Stomach smooth muscle (tissue), 2 donors: ENCODE measurements around the gene LMOD3.

ENCODE experiments used
- H3K27ac ChIP-seq: one replicate; pipeline ENCODE4 v1.7.0; 2013; ENCODE audit warnings: mild to moderate bottlenecking, low read length, inconsistent platforms
- H3K27me3 ChIP-seq, 2 donors: one replicate each; pipeline ENCODE4 v1.7.0; 2013; ENCODE audit warnings: low read length in 2 of 2; ENCODE audit not compliant: insufficient read depth in 2 of 2, control insufficient read depth in 1 of 2
- H3K36me3 ChIP-seq, 2 donors: one replicate each; pipeline ENCODE4 v1.7.0; 2013; ENCODE audit warnings: low read length in 2 of 2; ENCODE audit not compliant: control insufficient read depth in 2 of 2, insufficient read depth in 2 of 2
- H3K4me1 ChIP-seq: one replicate; pipeline ENCODE4 v1.7.0; 2013; ENCODE audit warnings: low read length; ENCODE audit not compliant: control insufficient read depth, insufficient read depth
- H3K4me3 ChIP-seq, 2 donors: one replicate each; pipeline ENCODE4 v1.7.0; 2013; ENCODE audit warnings: low read length in 2 of 2
- H3K9ac ChIP-seq, 2 donors: one replicate each; pipeline ENCODE4 v1.7.0; 2013; ENCODE audit warnings: low read length in 2 of 2, mild to moderate bottlenecking in 1 of 2
- H3K9me3 ChIP-seq, 2 donors: one replicate each; pipeline ENCODE4 v1.7.0; 2013; ENCODE audit warnings: low read length in 2 of 2; ENCODE audit not compliant: control insufficient read depth in 2 of 2
- donor health status: healthy.
- donor health status: Pancreatic carcinoma.

LMOD3 gene

GRCh38 chr3:69126216-69126615 is 3.8 kb upstream of the LMOD3 start:
- H3K9me3 ChIP-seq = no peaks in the 10 kb centered on the region
- no peaks in the 10 kb centered on the region for H3K27me3 ChIP-seq
- peaks cover 6% of the 10 kb centered on the region for H3K4me1 ChIP-seq
- no peaks in the 10 kb centered on the region for H3K36me3 ChIP-seq
- no peak overlapping the region for H3K4me3 ChIP-seq
- no peak overlapping the region for H3K27ac ChIP-seq
- no peak overlapping the region for H3K9ac ChIP-seq

DNA sequence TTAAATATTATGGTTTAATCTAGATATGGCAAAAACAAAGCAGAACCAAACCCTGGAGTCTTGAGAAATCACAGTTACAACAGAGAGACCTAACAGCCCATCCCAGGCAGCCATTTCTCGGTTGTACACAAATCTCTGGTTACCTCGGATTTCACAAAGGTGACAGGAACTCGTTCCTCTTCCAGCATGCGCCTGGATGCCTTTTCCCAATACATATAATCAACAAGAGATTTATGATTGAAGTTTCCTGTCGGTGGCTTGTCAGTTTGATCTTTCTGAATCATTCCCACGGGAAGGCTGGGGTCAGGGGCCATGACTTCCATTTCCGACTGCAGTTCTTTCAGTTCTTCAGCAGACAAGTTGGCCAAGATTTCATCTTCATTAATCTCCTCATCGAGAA is 445 bp downstream of the LMOD3 start:
- H3K9ac ChIP-seq = peak overlapping the region; percentile 7 to 46
- no peaks in the 10 kb centered on the region for H3K9me3 ChIP-seq
- peaks cover 6% of the 10 kb centered on the region for H3K4me1 ChIP-seq
- no peaks in the 10 kb centered on the region for H3K36me3 ChIP-seq
- H3K27ac ChIP-seq = no peak overlapping the region
- no peaks in the 10 kb centered on the region for H3K27me3 ChIP-seq
- peak overlapping the region; percentile 34 to 66 for H3K4me3 ChIP-seq

DNA sequence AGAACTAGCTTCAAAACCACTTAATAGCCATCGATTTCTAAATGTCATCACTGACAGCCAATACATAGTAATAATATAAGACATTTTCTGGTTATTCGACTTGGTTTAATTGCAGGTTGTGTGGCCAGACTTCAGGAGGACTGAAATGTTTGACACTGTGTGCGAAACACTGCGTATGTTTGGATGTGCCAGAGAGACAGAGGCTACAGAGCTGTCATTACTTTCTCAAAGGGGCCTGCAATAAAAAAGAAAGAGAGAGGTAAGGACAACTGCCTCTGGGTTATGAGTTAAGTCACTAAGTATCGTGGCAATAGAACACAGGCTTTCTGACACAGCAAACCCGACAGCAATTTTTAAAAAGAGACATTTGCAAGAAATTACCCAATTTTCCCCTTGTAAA is 882 bp downstream of the LMOD3 start:
- Histone ChIP-seq H3K9ac (peak overlapping the region in 1 of 2 donors; percentile 10), H3K9me3 (no peaks in the 10 kb centered on the region), H3K27ac (no peak overlapping the region), H3K4me3 (peak overlapping the region; percentile 34 to 66), H3K4me1 (peaks cover 6% of the 10 kb centered on the region), H3K36me3 (no peaks in the 10 kb centered on the region), H3K27me3 (no peaks in the 10 kb centered on the region)

DNA sequence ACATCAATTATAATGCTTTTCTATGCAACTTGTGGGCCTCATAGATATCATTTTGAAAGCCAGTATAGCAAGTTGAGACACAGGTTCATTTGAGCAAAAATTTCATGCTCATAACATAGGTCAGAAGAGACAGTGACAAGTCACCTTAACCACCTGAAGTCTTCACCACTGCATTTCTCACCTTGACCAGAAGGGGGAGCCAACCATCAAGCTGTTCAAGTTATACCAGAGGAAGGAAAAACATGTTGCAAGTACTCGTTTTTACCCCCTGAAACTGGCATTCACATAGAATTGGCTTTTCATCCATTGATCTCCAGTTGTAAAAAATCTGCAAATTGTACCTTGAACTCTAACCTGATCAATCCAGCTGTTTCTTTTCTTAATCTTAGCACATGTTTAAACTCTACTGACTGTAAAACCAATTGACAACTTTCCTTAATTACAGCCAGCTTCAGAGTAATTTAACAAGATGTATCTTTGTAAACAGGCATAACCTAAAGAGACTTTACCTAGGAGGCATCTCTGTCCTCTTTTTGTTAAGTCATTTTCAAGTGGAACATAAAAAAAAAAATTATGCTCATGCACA is 1.4 kb downstream of the LMOD3 start:
- H3K4me3 ChIP-seq = peak overlapping the region; percentile 34 to 66
- H3K27ac ChIP-seq = no peak overlapping the region
- H3K4me1 ChIP-seq = peaks cover 6% of the 10 kb centered on the region
- no peaks in the 10 kb centered on the region for H3K9me3 ChIP-seq
- H3K9ac ChIP-seq = peak overlapping the region in 1 of 2 donors; percentile 10
- H3K27me3 ChIP-seq = no peaks in the 10 kb centered on the region
- no peaks in the 10 kb centered on the region for H3K36me3 ChIP-seq

DNA sequence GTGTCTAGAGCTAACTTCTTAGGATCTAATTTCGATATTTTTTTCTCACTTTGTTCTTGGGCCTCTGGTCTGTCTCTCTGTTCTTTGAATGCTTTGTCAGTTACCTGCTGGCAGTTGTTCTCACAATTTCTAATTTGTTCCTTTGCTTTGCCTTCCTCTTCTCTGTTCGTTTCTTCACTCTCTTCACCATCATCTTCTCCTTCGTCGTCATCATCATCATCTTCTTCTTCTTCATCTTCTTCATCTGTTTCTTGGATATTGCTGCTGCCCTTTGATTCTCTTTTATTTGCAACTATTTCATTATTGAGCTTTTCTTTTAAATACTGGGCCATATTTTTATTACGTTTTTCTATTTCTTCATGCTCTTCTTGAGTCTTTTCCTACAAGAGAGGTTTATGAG is 2.7 kb downstream of the LMOD3 start:
- Histone ChIP-seq H3K9me3 (no peaks in the 10 kb centered on the region), H3K36me3 (no peaks in the 10 kb centered on the region), H3K4me1 (peaks cover 6% of the 10 kb centered on the region), H3K27ac (no peak overlapping the region), H3K4me3 (no peak overlapping the region), H3K9ac (no peak overlapping the region), H3K27me3 (no peaks in the 10 kb centered on the region)

- peaks cover 6% of the 10 kb centered on the region for H3K4me1 ChIP-seq
- no peaks in the 10 kb centered on the region for H3K27me3 ChIP-seq
- H3K27ac ChIP-seq = no peak overlapping the region
- no peak overlapping the region for H3K9ac ChIP-seq
- H3K9me3 ChIP-seq = no peaks in the 10 kb centered on the region
- no peak overlapping the region for H3K4me3 ChIP-seq
- no peaks in the 10 kb centered on the region for H3K36me3 ChIP-seq
Measured at GRCh38 chr3:69119138-69119537, 3.3 kb downstream of the LMOD3 start.

GRCh38 chr3:69118555-69118954 is 3.8 kb downstream of the LMOD3 start:
- H3K36me3 ChIP-seq = no peaks in the 10 kb centered on the region
- no peak overlapping the region for H3K9ac ChIP-seq
- peaks cover 6% of the 10 kb centered on the region for H3K4me1 ChIP-seq
- no peaks in the 10 kb centered on the region for H3K9me3 ChIP-seq
- H3K4me3 ChIP-seq = no peak overlapping the region
- H3K27ac ChIP-seq = no peak overlapping the region
- no peaks in the 10 kb centered on the region for H3K27me3 ChIP-seq

DNA sequence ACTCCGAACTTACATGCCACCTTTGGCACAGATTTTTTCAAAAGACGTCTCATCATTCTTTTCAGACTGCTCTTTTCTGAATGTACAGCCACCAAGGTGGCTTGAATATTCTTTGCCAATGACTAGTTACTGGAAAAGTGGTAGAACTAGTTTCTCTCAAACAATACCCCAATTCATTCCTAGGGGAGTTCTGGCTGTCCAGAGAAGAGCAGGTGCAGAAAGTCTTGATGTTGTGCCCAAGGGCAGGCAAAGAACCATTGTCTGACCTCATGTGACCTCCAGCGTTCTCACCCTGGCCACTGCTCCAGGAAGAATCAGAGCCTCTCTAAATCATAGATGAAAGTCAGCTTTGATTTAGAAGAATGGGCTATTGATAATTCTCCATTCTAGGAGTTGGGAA is 5.5 kb downstream of the LMOD3 start:
- H3K9me3 ChIP-seq = no peaks in the 10 kb centered on the region
- H3K27ac ChIP-seq = no peak overlapping the region
- H3K4me3 ChIP-seq = no peak overlapping the region
- H3K27me3 ChIP-seq = no peaks in the 10 kb centered on the region
- H3K36me3 ChIP-seq = no peaks in the 10 kb centered on the region
- H3K9ac ChIP-seq = no peak overlapping the region
- H3K4me1 ChIP-seq = no peaks in the 10 kb centered on the region

- no peak overlapping the region for H3K9ac ChIP-seq
- no peaks in the 10 kb centered on the region for H3K27me3 ChIP-seq
- no peaks in the 10 kb centered on the region for H3K4me1 ChIP-seq
- H3K27ac ChIP-seq = no peak overlapping the region
- H3K9me3 ChIP-seq = no peaks in the 10 kb centered on the region
- H3K4me3 ChIP-seq = no peak overlapping the region
- H3K36me3 ChIP-seq = no peaks in the 10 kb centered on the region
Measured at GRCh38 chr3:69116162-69116561, 6.2 kb downstream of the LMOD3 start.

- no peaks in the 10 kb centered on the region for H3K27me3 ChIP-seq
- no peak overlapping the region for H3K9ac ChIP-seq
Measured at GRCh38 chr3:69115731-69116130, 6.7 kb downstream of the LMOD3 start.

DNA sequence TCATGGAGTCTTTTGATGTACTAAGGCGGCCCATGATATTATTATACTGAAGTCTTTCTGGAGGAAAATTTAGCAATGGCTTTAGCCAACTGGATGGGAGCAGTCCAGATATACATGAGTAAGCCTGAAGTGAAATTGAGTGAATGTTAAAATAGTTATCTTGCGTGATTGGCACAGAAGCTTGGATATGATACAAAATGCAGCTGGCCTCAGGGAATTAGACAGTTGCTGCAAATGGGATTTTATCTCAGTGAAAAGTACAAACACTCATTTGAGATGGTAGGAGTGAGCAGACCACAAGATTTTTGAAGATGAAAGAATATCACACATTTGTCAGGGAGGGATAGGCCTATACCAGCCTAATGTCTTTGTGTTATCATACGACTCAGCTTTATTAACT is 8.9 kb downstream of the LMOD3 start:
- H3K4me3 ChIP-seq = no peak overlapping the region
- H3K27me3 ChIP-seq = no peaks in the 10 kb centered on the region
- H3K36me3 ChIP-seq = no peaks in the 10 kb centered on the region
- H3K27ac ChIP-seq = no peak overlapping the region
- H3K4me1 ChIP-seq = no peaks in the 10 kb centered on the region
- no peak overlapping the region for H3K9ac ChIP-seq
- no peaks in the 10 kb centered on the region for H3K9me3 ChIP-seq

More at GRCh38 chr3:69115731-69116130, 6.7 kb downstream of the LMOD3 start:
- Histone ChIP-seq H3K27ac (no peak overlapping the region), H3K4me3 (no peak overlapping the region), H3K36me3 (no peaks in the 10 kb centered on the region), H3K4me1 (no peaks in the 10 kb centered on the region), H3K9me3 (no peaks in the 10 kb centered on the region)
